ENCODE measurements around the gene SELENOW. TPM values are rescaled to one million over a fixed set of nuclear protein-coding genes. Genes with fewer than 3 reads are reported as not detected.

Gene SELENOW
- total and polyA plus RNA-seq, 2 of the 8 experiments (the other 6 are each of a cell fraction or from before 2014, with no cell fraction given), result 371 to 588 TPM

DNA sequence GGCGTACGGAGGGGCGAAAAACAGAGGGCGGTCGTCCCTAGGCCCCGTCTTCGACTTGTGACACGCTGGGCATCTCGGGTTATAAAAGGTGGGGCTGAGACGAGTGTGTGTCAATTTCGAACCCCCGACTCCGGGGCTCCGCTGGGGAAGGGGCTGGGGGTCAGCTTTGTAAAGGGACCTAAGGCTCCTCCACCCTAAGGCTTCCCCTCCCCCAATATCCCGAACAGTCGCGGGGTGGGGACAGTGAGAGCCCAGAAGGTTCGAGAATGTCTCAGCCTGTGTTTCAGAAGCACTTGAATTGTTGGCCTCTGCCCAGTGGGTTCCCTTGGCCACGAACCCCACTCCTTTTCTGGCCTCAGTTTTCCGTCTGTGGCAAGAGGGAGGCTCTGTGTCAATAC, 450 bp downstream of the SELENOW start:
- Histone ChIP-seq H2AK5ac (ENCODE audit: low read depth, low read length) (no peak overlapping the region), H3K79me2 (ENCODE audit: control insufficient read depth in 1 of 2, insufficient read depth in 2 of 2, low read length in 2 of 2) (peaks cover 13 to 25% of the 10 kb centered on the region in 2 experiments), H3K4me1 (replicated peaks in 1 of 4; ENCODE audit: control insufficient read depth in 3 of 4, insufficient read depth in 4 of 4, low read length in 3 of 4) (peaks cover 0 to 9% (median 5%) of the 10 kb centered on the region in 4 experiments; a peak in 5 of 7 replicates), H3K36me3 (ENCODE audit: control insufficient read depth in 2 of 4, insufficient read depth in 4 of 4, low read length in 3 of 4) (peaks cover 12 to 27% (median 23%) of the 10 kb centered on the region in 4 experiments), H2AFZ (ENCODE audit: low read length) (no peak overlapping the region), H2BK5ac (ENCODE audit: low read depth, low read length) (peak overlapping the region; percentile 97; the same call in 1 of the 2 replicates), H4K20me1 (replicated peaks in 1 of 2; ENCODE audit: control insufficient read depth in 1 of 2, insufficient read depth in 2 of 2, low read length in 2 of 2) (peaks cover 8 to 20% of the 10 kb centered on the region in 2 experiments), H2BK15ac (ENCODE audit: low read length) (no peak overlapping the region), H3K4me3 (ENCODE audit: extremely low read depth in 1 of 4, insufficient read depth in 2 of 4, low read depth in 3 of 4, low read length in 4 of 4) (peak overlapping the region; percentile 57 to 97 (median 75)), H3K9me3 (ENCODE audit: insufficient read depth in 2 of 2, low read depth in 1 of 2, low read length in 1 of 2) (no peaks in the 10 kb centered on the region), H4K91ac (replicated peaks; ENCODE audit: insufficient read length, low read length) (peak overlapping the region; percentile 82), H3K18ac (ENCODE audit: extremely low read depth, low read length) (peak overlapping the region; percentile 68), H3K27ac (ENCODE audit: low read depth, low read length) (0 out of 2 replicates have a peak overlapping the region, but pooled peaks have one; percentile 16), H4K5ac (ENCODE audit: insufficient read length, low read depth, low read length) (peak overlapping the region; percentile 6), H3K79me1 (ENCODE audit: low read depth, low read length) (peaks cover 7% of the 10 kb centered on the region), H3K9ac (replicated peaks in 1 of 4; ENCODE audit: extremely low read depth in 1 of 4, low read depth in 3 of 4, low read length in 3 of 4) (peak overlapping the region; percentile 75 to 95 (median 93)), H3K23ac (ENCODE audit: insufficient read length) (no peak overlapping the region), H4K8ac (ENCODE audit: extremely low read depth, insufficient read depth, low read length) (no peak overlapping the region), H3K23me2 (ENCODE audit: low read depth, low read length) (peaks cover 8% of the 10 kb centered on the region), H2BK120ac (replicated peaks; ENCODE audit: low read depth, low read length) (peak overlapping the region; percentile 60), H2BK20ac (ENCODE audit: low read length) (no peak overlapping the region), H2BK12ac (ENCODE audit: low read depth, low read length) (no peak overlapping the region), H3K14ac (ENCODE audit: insufficient read length) (no peak overlapping the region), H3K56ac (replicated peaks; ENCODE audit: insufficient read length, low read depth, low read length) (peak overlapping the region; percentile 43), H3K4me2 (ENCODE audit: insufficient read depth in 1 of 2, low read depth in 2 of 2, low read length in 2 of 2) (peak overlapping the region; percentile 59 to 92), H3K27me3 (replicated peaks in 1 of 4; ENCODE audit: control insufficient read depth in 3 of 4, extremely low read depth in 1 of 4, insufficient read depth in 3 of 4, low read length in 3 of 4) (no peaks in the 10 kb centered on the region), H3K4ac (replicated peaks; ENCODE audit: insufficient read length, low read depth, low read length) (peak overlapping the region; percentile 44)
- ChIA-PET CTCF (ENCODE audit: partially characterized antibody) (interaction anchor here (1.0 kb wide), 1 partner anchor 16 kb away, joined by 3 read pairs; no protein-coding TSS in a partner anchor), POLR2A (ENCODE audit: partially characterized antibody) (interaction anchor here (1.2 to 5.0 kb wide), 4 partner anchors 10 to 30 kb away, joined by 4 to 34 read pairs (median 16); no protein-coding TSS in a partner anchor)
- FAIRE-seq (no peak), DNase-seq (ENCODE audit: low read depth in 1 of 2, low spot score in 2 of 2) (no peak)
- 6% methylated on average over 16 of the region's 20 CpGs; no CpG with 5 or more reads in 1 of the 2 experiments for WGBS, 2 experiments (ENCODE audit: extremely low coverage in 1 of 2, insufficient coverage in 1 of 2, insufficient read length in 1 of 2, insufficient replicate concordance in 2 of 2, low coverage in 1 of 2, low lambda C conversion rate in 2 of 2, missing lambda C conversion rate in 1 of 2)
- 0 out of 2 replicates have a peak, but pooled peaks have one; percentile 42 for TF ChIP-seq PHF8 (conservative IDR thresholded peaks at IDR 0.05; ENCODE audit: low read depth, low read length)
- TF ChIP-seq, protein P1, sequence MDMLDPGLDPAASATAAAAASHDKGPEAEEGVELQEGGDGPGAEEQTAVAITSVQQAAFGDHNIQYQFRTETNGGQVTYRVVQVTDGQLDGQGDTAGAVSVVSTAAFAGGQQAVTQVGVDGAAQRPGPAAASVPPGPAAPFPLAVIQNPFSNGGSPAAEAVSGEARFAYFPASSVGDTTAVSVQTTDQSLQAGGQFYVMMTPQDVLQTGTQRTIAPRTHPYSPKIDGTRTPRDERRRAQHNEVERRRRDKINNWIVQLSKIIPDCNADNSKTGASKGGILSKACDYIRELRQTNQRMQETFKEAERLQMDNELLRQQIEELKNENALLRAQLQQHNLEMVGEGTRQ (IDR thresholded peaks at IDR 0.05; ENCODE audit: low read length), result no peak
- TF ChIP-seq BRCA1 (IDR thresholded peaks at IDR 0.05; ENCODE audit: low read depth, low read length), result no peak
- no peak for TF ChIP-seq POLR2AphosphoS5 (IDR thresholded peaks at IDR 0.05; ENCODE audit: low read depth, low read length)
- TF ChIP-seq BCL11A (IDR thresholded peaks at IDR 0.05; ENCODE audit: low read depth in 2 of 2, low read length in 2 of 2), result no peak
- no peak for TF ChIP-seq CTBP2 (IDR thresholded peaks at IDR 0.05; ENCODE audit: borderline replicate concordance, insufficient read depth, insufficient read length, low read length)
- TF ChIP-seq HDAC6 (IDR thresholded peaks at IDR 0.05; ENCODE audit: low read depth, low read length), result no peak

Measured in H1 (cell line).